H1 (cell line): ENCODE data around the gene COL2A1. TPM values are rescaled to one million over a fixed set of nuclear protein-coding genes. Genes with fewer than 3 reads are reported as not detected.
A peak's percentile ranks its signal among the peaks of the same experiment; 100 is the strongest.

ENCODE experiments used
- CTCF ChIA-PET: fragments of 300-600 bp; sonication (Branson Sonifier 250); formaldehyde crosslinking; loops from one replicate; lab custom pipeline; 2021; ENCODE audit not compliant: partially characterized antibody; lab: Charles Lee
- POLR2A ChIA-PET: fragments of 300-600 bp; sonication (Branson Sonifier 250); formaldehyde crosslinking; loops from one replicate; lab custom pipeline; 2021; ENCODE audit warnings: inconsistent platforms; ENCODE audit not compliant: partially characterized antibody; lab: Charles Lee
- DNase-seq, 2 experiments: peaks; one replicate each; pipeline versions ENCODE4 v3.0.0 to v3.0.0-alpha.2; 2010 to 2022; ENCODE audit warnings: low spot score in 2 of 2, low read depth in 1 of 2, mixed read lengths in 1 of 2
- FAIRE-seq: peaks from 2 replicates; lab custom pipeline; 2011; peaks lifted over from hg19 to GRCh38; lab: Jason Lieb, UNC
- H2AFZ ChIP-seq: 2 replicates; pipeline ENCODE4 v1.8.1; 2012; ENCODE audit warnings: low read length, inconsistent platforms
- H2AK5ac ChIP-seq: 2 replicates; pipeline ENCODE4 v1.6.1; 2013; ENCODE audit warnings: low read depth, low read length
- H2BK120ac ChIP-seq: replicated peaks from 2 replicates; pipeline ENCODE3; 2013; ENCODE audit warnings: low read depth, low read length, inconsistent platforms
- H2BK12ac ChIP-seq: 2 replicates; pipeline ENCODE4 v1.6.1; 2013; ENCODE audit warnings: low read depth, low read length
- H2BK15ac ChIP-seq: 2 replicates; pipeline ENCODE4 v1.6.1; 2013; ENCODE audit warnings: low read length
- H2BK20ac ChIP-seq: 2 replicates; pipeline ENCODE4 v1.6.1; 2013; ENCODE audit warnings: low read length
- H2BK5ac ChIP-seq: 2 replicates; pipeline ENCODE4 v1.6.1; 2013; ENCODE audit warnings: low read depth, low read length
- H3K14ac ChIP-seq: 2 replicates; pipeline ENCODE4 v1.6.1; 2013; ENCODE audit warnings: inconsistent platforms; ENCODE audit not compliant: insufficient read length
- H3K18ac ChIP-seq: 2 replicates; pipeline ENCODE4 v1.6.1; 2013; ENCODE audit warnings: low read length; ENCODE audit errors: extremely low read depth
- H3K23ac ChIP-seq: 2 replicates; pipeline ENCODE4 v1.6.1; 2013; ENCODE audit warnings: inconsistent platforms; ENCODE audit not compliant: insufficient read length
- H3K23me2 ChIP-seq: 2 replicates; pipeline ENCODE4 v1.6.1; 2013; ENCODE audit warnings: low read depth, low read length
- H3K27ac ChIP-seq: 2 replicates; pipeline ENCODE4 v1.6.1; 2011; ENCODE audit warnings: low read depth, low read length, inconsistent platforms
- H3K27me3 ChIP-seq, 4 experiments: replicated peaks in 1 of 4; 1 replicate in 1 of 4; 2 replicates in 3 of 4; pipeline versions ENCODE4 v1.6.1 to v1.8.1; 2011 to 2013; ENCODE audit warnings: low read length in 3 of 4, mild to moderate bottlenecking in 3 of 4, inconsistent platforms in 2 of 4, mixed read lengths in 2 of 4, moderate library complexity in 1 of 4; ENCODE audit not compliant: control insufficient read depth in 3 of 4, insufficient read depth in 3 of 4; ENCODE audit errors: extremely low read depth in 1 of 4
- H3K36me3 ChIP-seq, 4 experiments: 2 replicates each; pipeline versions ENCODE4 v1.6.1 to v1.8.1; 2011 to 2013; ENCODE audit warnings: mild to moderate bottlenecking in 4 of 4, low read length in 3 of 4, moderate library complexity in 2 of 4, control low read depth in 1 of 4, inconsistent platforms in 1 of 4; ENCODE audit not compliant: insufficient read depth in 4 of 4, control insufficient read depth in 2 of 4
- H3K4ac ChIP-seq: replicated peaks from 2 replicates; pipeline ENCODE3; 2013; ENCODE audit warnings: low read length, low read depth, mixed read lengths, inconsistent platforms; ENCODE audit not compliant: insufficient read length
- H3K4me1 ChIP-seq, 4 experiments: replicated peaks in 1 of 4; 1 replicate in 1 of 4; 2 replicates in 3 of 4; pipeline versions ENCODE4 v1.6.1 to v1.8.1; 2011 to 2013; ENCODE audit warnings: low read length in 3 of 4, inconsistent platforms in 2 of 4, mixed read lengths in 1 of 4; ENCODE audit not compliant: insufficient read depth in 4 of 4, control insufficient read depth in 3 of 4
- H3K4me2 ChIP-seq, 2 experiments: 2 replicates each; pipeline versions ENCODE4 v1.6.1 to v1.8.1; 2011 to 2013; ENCODE audit warnings: low read depth in 2 of 2, low read length in 2 of 2, control low read depth in 1 of 2, inconsistent platforms in 1 of 2, mild to moderate bottlenecking in 1 of 2; ENCODE audit not compliant: insufficient read depth in 1 of 2
- H3K4me3 ChIP-seq, 4 experiments: fragments of 200-600, 300-600 bp in 1 of 4; sonication (generic), shearing (Covaris generic), sonication (Bioruptor Twin) in 1 of 4; 2 replicates each; pipeline versions ENCODE4 v1.5.1 to v1.8.1; 2011 to 2016; ENCODE audit warnings: low read length in 4 of 4, low read depth in 3 of 4, control low read depth in 2 of 4, inconsistent platforms in 2 of 4, mild to moderate bottlenecking in 2 of 4, mixed read lengths in 1 of 4, moderate library complexity in 1 of 4; ENCODE audit not compliant: insufficient read depth in 2 of 4; ENCODE audit errors: extremely low read depth in 1 of 4
- H3K56ac ChIP-seq: replicated peaks from 2 replicates; pipeline ENCODE3; 2013; ENCODE audit warnings: low read depth, mild to moderate bottlenecking, mixed read lengths, low read length, inconsistent platforms; ENCODE audit not compliant: insufficient read length
- H3K79me1 ChIP-seq: 2 replicates; pipeline ENCODE4 v1.6.1; 2013; ENCODE audit warnings: low read depth, low read length, control low read depth
- H3K79me2 ChIP-seq, 2 experiments: 2 replicates each; pipeline versions ENCODE4 v1.6.1 to v1.8.1; 2012 to 2013; ENCODE audit warnings: low read length in 2 of 2, mild to moderate bottlenecking in 2 of 2, inconsistent platforms in 1 of 2; ENCODE audit not compliant: insufficient read depth in 2 of 2, control insufficient read depth in 1 of 2
- H3K9ac ChIP-seq, 4 experiments: replicated peaks in 1 of 4; 1 replicate in 1 of 4; 2 replicates in 3 of 4; pipeline versions ENCODE4 v1.6.1 to v1.8.1; 2011 to 2013; ENCODE audit warnings: low read depth in 3 of 4, low read length in 3 of 4, control low read depth in 2 of 4, mild to moderate bottlenecking in 2 of 4, moderate library complexity in 2 of 4, inconsistent platforms in 1 of 4; ENCODE audit errors: extremely low read depth in 1 of 4
- H3K9me3 ChIP-seq, 2 experiments: 2 replicates each; pipeline versions ENCODE4 v1.6.1 to v1.8.1; 2012 to 2013; ENCODE audit warnings: mild to moderate bottlenecking in 2 of 2, moderate library complexity in 2 of 2, control low read depth in 1 of 2, inconsistent platforms in 1 of 2, low read depth in 1 of 2, low read length in 1 of 2, mixed read lengths in 1 of 2; ENCODE audit not compliant: insufficient read depth in 2 of 2
- H4K20me1 ChIP-seq, 2 experiments: replicated peaks in 1 of 2; 2 replicates each; pipeline versions ENCODE3 to v1.8.1; 2011 to 2013; ENCODE audit warnings: inconsistent platforms in 2 of 2, low read length in 2 of 2, mild to moderate bottlenecking in 1 of 2; ENCODE audit not compliant: insufficient read depth in 2 of 2, control insufficient read depth in 1 of 2
- H4K5ac ChIP-seq: 2 replicates; pipeline ENCODE4 v1.6.1; 2013; ENCODE audit warnings: low read length, low read depth, mixed read lengths, inconsistent platforms; ENCODE audit not compliant: insufficient read length
- H4K8ac ChIP-seq: 2 replicates; pipeline ENCODE4 v1.8.0; 2013; ENCODE audit warnings: mild to moderate bottlenecking, moderate library complexity, low read length, inconsistent platforms; ENCODE audit not compliant: insufficient read depth; ENCODE audit errors: extremely low read depth
- H4K91ac ChIP-seq: replicated peaks from 2 replicates; pipeline ENCODE3; 2013; ENCODE audit warnings: low read length, mixed read lengths, inconsistent platforms; ENCODE audit not compliant: insufficient read length
- EGR1 ChIP-seq: IDR thresholded peaks from 2 replicates; pipeline ENCODE4 v1.6.1; 2011; ENCODE audit warnings: low read depth, low read length, borderline replicate concordance
- EZH2 ChIP-seq: fragments of 200-600 bp; sonication (generic); IDR thresholded peaks from 2 replicates; pipeline ENCODE4 v1.7.1; 2012; ENCODE audit warnings: low read depth, mild to moderate bottlenecking, moderate library complexity, low read length, inconsistent platforms; ENCODE audit not compliant: severe bottlenecking
- FOSL1 ChIP-seq: IDR thresholded peaks from 2 replicates; pipeline ENCODE4 v1.6.1; 2011; ENCODE audit warnings: mild to moderate bottlenecking, low read depth, low read length, moderate library complexity; ENCODE audit not compliant: insufficient read depth
- JUN ChIP-seq: IDR thresholded peaks from 2 replicates; pipeline ENCODE4 v1.6.1; 2011; ENCODE audit warnings: low read depth, mild to moderate bottlenecking, improper control_type of control experiment, low read length
- PHF8 ChIP-seq: fragments of 200-600 bp; sonication (generic); conservative IDR thresholded peaks from 2 replicates; pipeline ENCODE4 v1.7.1; 2012; ENCODE audit warnings: low read depth, mild to moderate bottlenecking, inconsistent platforms, low read length, moderate library complexity
- RAD21 ChIP-seq, 2 experiments: IDR thresholded peaks in 1 of 2; conservative IDR thresholded peaks in 1 of 2; 2 replicates each; pipeline ENCODE4 v1.6.1; 2011; ENCODE audit warnings: low read depth in 2 of 2, low read length in 2 of 2, improper control_type of control experiment in 1 of 2, inconsistent platforms in 1 of 2, mild to moderate bottlenecking in 1 of 2, moderate library complexity in 1 of 2
- RFX5 ChIP-seq: IDR thresholded peaks from 2 replicates; pipeline ENCODE4 v1.6.1; 2011; ENCODE audit warnings: low read depth, low read length, improper control_type of control experiment, borderline replicate concordance
- SP4 ChIP-seq: IDR thresholded peaks from 2 replicates; pipeline ENCODE4 v1.6.1; 2012; ENCODE audit warnings: low read length, inconsistent platforms
- TAF7 ChIP-seq: optimal IDR thresholded peaks from 2 replicates; pipeline ENCODE3; 2011; ENCODE audit warnings: low read depth, mild to moderate bottlenecking, inconsistent platforms, low read length, moderate library complexity, borderline replicate concordance
- TCF12 ChIP-seq: IDR thresholded peaks from 2 replicates; pipeline ENCODE4 v1.6.1; 2011; ENCODE audit warnings: low read depth, mild to moderate bottlenecking, low read length
- ZNF274 ChIP-seq: IDR thresholded peaks from 2 replicates; pipeline ENCODE4 v1.7.0; 2012; ENCODE audit warnings: low read length, borderline replicate concordance; ENCODE audit errors: extremely low read depth
- WGBS, 2 experiments: shearing (Covaris generic) in 1 of 2; methylation state at CpG; one replicate each; pipeline versions ENCODE4 v1.1.6 to v1.1.7; 2013 to 2015; ENCODE audit warnings: low lambda C conversion rate in 2 of 2, mixed read lengths in 2 of 2, inconsistent platforms in 1 of 2, low coverage in 1 of 2, missing lambda C conversion rate in 1 of 2; ENCODE audit not compliant: insufficient replicate concordance in 2 of 2, insufficient coverage in 1 of 2, insufficient read length in 1 of 2; ENCODE audit errors: extremely low coverage in 1 of 2, missing lambda C conversion rate in 1 of 2; 5-methylcytosine and 5-hydroxymethylcytosine counted together
- polyA plus RNA-seq, 7 experiments: library from polyadenylated mRNA; depleted of rRNA in 3 of 7; stranded (reverse) in 5 of 7; unstranded in 2 of 7; fragments of >200 nt in 5 of 7; fragments of 200-250 nt in 2 of 7; gene quantifications; 1 replicate in 5 of 7; 2 replicates in 1 of 7; 4 replicates in 1 of 7; pipeline versions ENCODE4 v1.2.1 to v1.2.3, GENCODE V29; 2011 to 2013; ENCODE audit warnings: missing spikeins in 2 of 7, mixed read lengths in 2 of 7
- total RNA-seq: library from RNA; stranded (reverse); fragmentation: NEBNext Ultra II Directional; extraction: Animal tissue kit (Norgen Biotek cat#: 25700); gene quantifications from 2 replicates; pipeline ENCODE4 v1.2.1, GENCODE V29; 2021

COL2A1 gene
- total and polyA plus RNA-seq, 2 of the 8 experiments (the other 6 are each of a cell fraction or from before 2014, with no cell fraction given) = 4.2 to 14.6 TPM

- H3K23me2 ChIP-seq = peaks cover 6% of the 10 kb centered on the region; the same call in 1 of the 2 replicates
- H4K8ac ChIP-seq = no peak overlapping the region
- H2BK12ac ChIP-seq = no peak overlapping the region
- H2BK20ac ChIP-seq = no peak overlapping the region
- no peak overlapping the region for H3K56ac ChIP-seq
- H2BK15ac ChIP-seq = no peak overlapping the region
- H3K79me1 ChIP-seq = no peaks in the 10 kb centered on the region
- no peak overlapping the region for H4K5ac ChIP-seq
- ChIA-PET POLR2A (interaction anchor here (1.2 kb wide), 1 partner anchor 39 kb away, joined by 7 read pairs; no protein-coding TSS in a partner anchor), CTCF (interaction anchor here (0.7 to 7.2 kb wide), 24 partner anchors 8 to 193 kb away, joined by 3 to 82 read pairs (median 4); partner anchors contain the start of genes ASB8, SENP1 and VDR)
- H3K4me2 ChIP-seq = peak overlapping the region; percentile 83 to 92
- no peak overlapping the region for H3K9ac ChIP-seq
- H3K18ac ChIP-seq = no peak overlapping the region
- no peak for DNase-seq
- peaks cover 1 to 25% (median 16%) of the 10 kb centered on the region in 4 experiments for H3K27me3 ChIP-seq
- 0 out of 2 replicates have a peak overlapping the region, but pooled peaks have one; percentile 0 for H2AFZ ChIP-seq
- H3K27ac ChIP-seq = no peak overlapping the region
- no peaks in the 10 kb centered on the region for H3K79me2 ChIP-seq
- H3K4me3 ChIP-seq = peak overlapping the region; percentile 38 to 66 (median 58); a peak in 6 of 8 replicates
- H3K4ac ChIP-seq = no peak overlapping the region
- no peak overlapping the region for H3K14ac ChIP-seq
- FAIRE-seq = no peak
- H2AK5ac ChIP-seq = no peak overlapping the region
- no peaks in the 10 kb centered on the region for H3K36me3 ChIP-seq
- peaks cover 0 to 9% (median under 1%) of the 10 kb centered on the region in 4 experiments; a peak in 5 of 7 replicates for H3K4me1 ChIP-seq
- 22% methylated on average over 18 of the region's 18 CpGs; no CpG with 5 or more reads in 1 of the 2 experiments for WGBS, 2 experiments
- H3K9me3 ChIP-seq = peaks cover 6 to 11% of the 10 kb centered on the region in 2 experiments; a peak in 3 of 4 replicates
- H2BK5ac ChIP-seq = no peak overlapping the region
- H3K23ac ChIP-seq = no peak overlapping the region
- no peaks in the 10 kb centered on the region for H4K20me1 ChIP-seq
- no peak overlapping the region for H4K91ac ChIP-seq
- no peak overlapping the region for H2BK120ac ChIP-seq
- TF ChIP-seq EGR1 = no peak
- TF ChIP-seq EZH2 = no peak
- no peak for TF ChIP-seq JUN
- TF ChIP-seq SP4 = no peak
- no peak for TF ChIP-seq TCF12
- TF ChIP-seq PHF8 = no peak
- TF ChIP-seq RAD21 (IDR thresholded peaks at IDR 0.05 in 1 of 2, conservative IDR thresholded peaks at IDR 0.05 in 1 of 2; ENCODE audit: low read depth in 2 of 2, low read length in 2 of 2) = no peak
- TF ChIP-seq FOSL1 = no peak
- TF ChIP-seq ZNF274 = no peak
- no peak for TF ChIP-seq RFX5
- no peak for TF ChIP-seq TAF7
Observed at GRCh38 chr12:47964106-47964728, 40.1 kb downstream of the COL2A1 start.
